HFF-Myc (cell line): Measurements from ENCODE around the gene HELQ.

Source experiments
- DNase-seq: peaks from one replicate; pipeline ENCODE4 v3.0.0-alpha.2; 2011; ENCODE audit warnings: low read depth; ENCODE audit errors: extremely low read depth
- H3K4me3 ChIP-seq: replicated peaks from 2 replicates; pipeline ENCODE4 v1.5.1; 2011; ENCODE audit warnings: low read depth, mild to moderate bottlenecking, control low read depth, low read length
- TF ChIP-seq, protein P1 (sequence below): IDR thresholded peaks from 2 replicates; pipeline ENCODE4 v1.5.1; 2012; ENCODE audit warnings: mild to moderate bottlenecking, low read depth, low read length, control low read depth; ENCODE audit errors: missing control alignments

The HELQ gene

DNA sequence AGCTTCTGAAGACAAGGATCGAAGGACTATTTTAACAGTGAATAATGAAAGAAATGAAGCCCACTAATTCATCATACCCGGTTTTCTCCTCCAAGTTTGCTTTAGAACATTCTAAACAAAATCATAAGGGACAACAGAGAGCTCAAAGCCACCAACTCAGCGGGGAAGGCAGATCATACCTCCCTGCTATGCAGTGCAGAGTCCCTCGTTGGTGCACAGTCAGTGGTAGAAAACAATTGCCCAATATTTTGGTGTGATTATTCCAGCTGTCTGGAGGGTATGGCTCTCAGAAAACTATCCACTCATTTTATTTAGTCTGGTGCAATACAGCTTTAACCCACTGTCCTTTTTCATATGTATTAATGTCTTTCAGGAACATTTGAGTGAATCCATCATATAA is 61.7 kb downstream of the HELQ start:
- TF ChIP-seq, protein P1, sequence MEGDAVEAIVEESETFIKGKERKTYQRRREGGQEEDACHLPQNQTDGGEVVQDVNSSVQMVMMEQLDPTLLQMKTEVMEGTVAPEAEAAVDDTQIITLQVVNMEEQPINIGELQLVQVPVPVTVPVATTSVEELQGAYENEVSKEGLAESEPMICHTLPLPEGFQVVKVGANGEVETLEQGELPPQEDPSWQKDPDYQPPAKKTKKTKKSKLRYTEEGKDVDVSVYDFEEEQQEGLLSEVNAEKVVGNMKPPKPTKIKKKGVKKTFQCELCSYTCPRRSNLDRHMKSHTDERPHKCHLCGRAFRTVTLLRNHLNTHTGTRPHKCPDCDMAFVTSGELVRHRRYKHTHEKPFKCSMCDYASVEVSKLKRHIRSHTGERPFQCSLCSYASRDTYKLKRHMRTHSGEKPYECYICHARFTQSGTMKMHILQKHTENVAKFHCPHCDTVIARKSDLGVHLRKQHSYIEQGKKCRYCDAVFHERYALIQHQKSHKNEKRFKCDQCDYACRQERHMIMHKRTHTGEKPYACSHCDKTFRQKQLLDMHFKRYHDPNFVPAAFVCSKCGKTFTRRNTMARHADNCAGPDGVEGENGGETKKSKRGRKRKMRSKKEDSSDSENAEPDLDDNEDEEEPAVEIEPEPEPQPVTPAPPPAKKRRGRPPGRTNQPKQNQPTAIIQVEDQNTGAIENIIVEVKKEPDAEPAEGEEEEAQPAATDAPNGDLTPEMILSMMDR = no peak
- no peak for DNase-seq
- no peak overlapping the region for H3K4me3 ChIP-seq

DNA sequence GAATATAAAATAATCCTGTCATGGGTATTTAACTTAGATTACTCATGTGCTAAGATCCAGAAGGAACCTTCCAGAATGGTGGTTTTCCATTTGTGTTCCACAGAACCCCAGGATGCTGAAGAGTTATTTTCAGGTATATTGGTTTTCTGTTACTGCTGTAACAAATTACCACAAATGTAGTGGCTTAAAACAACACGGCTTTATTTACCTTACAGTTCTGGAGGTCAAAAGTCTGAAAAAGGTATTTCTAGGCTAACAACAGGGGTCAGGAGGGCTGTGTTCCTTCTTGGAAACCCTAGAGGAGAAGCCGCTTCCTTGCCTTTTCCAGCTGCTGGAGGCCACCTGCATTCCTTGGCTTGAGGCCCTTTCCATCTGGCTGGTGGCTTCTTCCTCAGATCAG is 63.1 kb downstream of the HELQ start:
- DNase-seq = no peak
- TF ChIP-seq, protein P1 = no peak
- no peak overlapping the region for H3K4me3 ChIP-seq

DNA sequence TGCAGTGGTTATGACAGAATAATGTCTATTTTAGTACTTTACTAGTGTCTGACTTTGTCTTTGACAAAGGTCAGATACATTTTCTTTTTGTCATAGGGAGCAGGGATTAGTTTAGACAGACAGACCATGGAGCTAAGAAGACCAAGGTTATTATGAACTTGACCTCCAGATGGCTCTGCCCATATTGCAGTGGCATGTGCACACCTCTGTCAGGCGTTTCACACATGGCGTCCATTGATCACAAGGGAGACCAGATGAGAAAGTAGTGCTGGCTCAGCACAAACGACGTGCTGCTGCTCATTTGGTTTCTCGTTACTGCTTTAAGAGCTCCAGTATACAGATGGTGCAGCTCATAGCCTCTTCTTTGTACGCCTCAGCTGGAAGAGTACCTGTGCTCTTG is 64.7 kb downstream of the HELQ start:
- DNase-seq = no peak
- no peak overlapping the region for H3K4me3 ChIP-seq
- TF ChIP-seq, protein P1 = no peak

DNA sequence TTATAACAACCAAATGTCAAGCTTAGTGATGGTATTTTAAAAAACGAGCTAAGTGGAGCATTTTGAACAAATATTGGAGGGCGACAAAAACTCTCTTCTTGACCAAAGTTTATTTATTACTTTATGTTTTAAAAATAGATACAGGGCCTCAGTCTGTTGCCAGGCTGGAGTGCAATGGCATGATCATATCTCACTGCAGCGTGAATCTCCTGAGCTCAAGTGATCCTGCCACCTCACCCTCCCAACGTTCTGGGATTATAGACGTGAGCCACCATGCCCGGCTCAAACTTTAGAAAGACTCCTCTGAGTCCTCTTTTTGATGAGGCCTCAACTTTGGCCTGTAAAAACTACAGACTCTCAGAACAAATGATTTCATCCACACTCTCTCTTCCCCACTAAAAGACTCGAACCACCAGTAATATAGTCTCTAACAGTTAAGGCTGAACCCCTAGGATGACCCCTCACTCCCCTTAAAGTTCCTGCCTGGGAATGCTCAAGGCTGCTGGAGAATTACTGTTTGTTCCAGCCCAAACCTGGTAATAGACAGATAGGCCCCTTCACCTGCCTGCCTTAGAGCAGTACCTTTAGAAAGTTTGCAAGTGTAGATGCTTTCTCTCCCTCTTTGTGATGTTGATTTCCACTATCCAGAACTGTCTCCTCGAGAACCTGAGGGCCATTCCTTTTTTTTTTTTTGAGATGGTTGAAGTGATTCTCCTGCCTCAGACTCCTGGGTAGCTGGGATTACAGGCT is 65.7 kb downstream of the HELQ start:
- TF ChIP-seq, protein P1 = no peak
- DNase-seq = no peak
- no peak overlapping the region for H3K4me3 ChIP-seq

DNA sequence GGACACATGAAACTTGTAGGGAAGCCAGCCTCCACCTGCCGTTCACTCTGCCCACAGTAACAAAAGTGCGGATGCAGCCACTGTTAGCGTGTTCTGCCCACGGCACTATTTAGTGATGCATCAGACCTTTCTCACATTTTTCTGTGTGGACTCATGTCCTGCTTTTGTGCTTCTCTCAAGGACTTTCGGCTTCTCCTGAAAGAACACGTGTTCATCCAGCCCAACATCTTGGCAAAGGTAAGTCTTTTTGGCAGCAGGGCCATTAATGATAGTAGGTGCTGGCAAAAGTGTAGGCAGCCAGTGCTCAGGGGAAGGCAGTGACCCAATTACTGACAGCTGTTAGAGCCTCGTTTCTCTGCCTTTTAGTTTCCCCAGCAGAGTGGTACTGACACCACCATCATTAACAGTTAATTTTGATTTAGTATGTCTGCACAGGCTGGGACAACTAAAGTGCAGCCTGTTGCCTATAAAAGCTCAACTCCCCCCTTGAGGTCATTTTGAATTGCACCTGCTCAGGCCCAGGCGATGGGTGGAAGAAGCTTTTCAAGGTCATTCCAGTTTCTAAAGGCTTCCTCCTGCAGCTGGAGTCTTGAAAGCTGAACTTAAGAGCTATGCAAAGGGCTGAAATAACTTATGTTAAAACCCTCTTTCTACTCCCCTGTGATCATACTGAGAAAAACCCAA is 66.4 kb downstream of the HELQ start:
- TF ChIP-seq, protein P1 = no peak
- no peak for DNase-seq
- no peak overlapping the region for H3K4me3 ChIP-seq

DNA sequence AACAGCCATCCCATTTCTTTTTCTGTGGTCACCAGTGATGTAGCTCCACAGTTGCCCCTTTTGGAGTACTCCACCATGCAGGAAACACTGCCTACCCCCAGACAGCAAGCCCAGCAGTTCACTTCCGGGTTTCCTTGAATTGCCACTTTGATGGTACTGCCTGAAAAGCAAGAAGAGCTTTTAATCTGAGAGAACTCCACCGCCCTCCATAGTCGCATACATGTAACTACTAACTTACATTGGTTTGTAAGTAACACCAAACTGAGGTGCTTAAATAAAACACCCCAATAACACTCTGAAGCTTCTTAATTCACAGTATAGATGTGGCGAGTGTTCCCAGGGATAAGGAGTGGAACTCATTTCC is 67.3 kb downstream of the HELQ start:
- TF ChIP-seq, protein P1 = no peak
- no peak overlapping the region for H3K4me3 ChIP-seq
- no peak for DNase-seq
